SK-N-MC (cell line): ENCODE results near the gene SVOPL.
"Not testable (repeated sequence)": the region's sequence is repeated elsewhere in the genome, so short reads cannot be mapped to it uniquely, and the experiment has no call there.

Experiments used
- DNase-seq: peaks from one replicate; pipeline ENCODE4 v3.0.0-alpha.2; 2011; ENCODE audit warnings: low read depth, low spot score
- H3K27ac ChIP-seq: fragments of 200-600 bp; sonication (generic); 2 replicates; pipeline ENCODE4 v1.5.1; 2016; ENCODE audit warnings: mixed run types
- H3K36me3 ChIP-seq: fragments of 200-600 bp; sonication (generic); 2 replicates; pipeline ENCODE4 v1.6.1; 2017; ENCODE audit warnings: antibody characterized with exemption, low read length, mixed read lengths; ENCODE audit not compliant: insufficient read depth
- H3K4me3 ChIP-seq: fragments of 200-600 bp; sonication (generic); 2 replicates; pipeline ENCODE4 v1.5.1; 2016
- H3K9ac ChIP-seq: fragments of 200-600 bp; sonication (generic); 2 replicates; pipeline ENCODE4 v1.8.0; 2017; ENCODE audit warnings: mixed run types, mixed read lengths; ENCODE audit not compliant: insufficient read length
- H3K9me3 ChIP-seq: fragments of 200-600 bp; sonication (generic); 2 replicates; pipeline ENCODE4 v1.6.1; 2017; ENCODE audit warnings: low read depth, mild to moderate bottlenecking, antibody characterized with exemption, low read length, moderate library complexity, mixed read lengths
- EZH2 ChIP-seq: fragments of 200-600 bp; sonication (generic); IDR thresholded peaks from one replicate; pipeline ENCODE4 v1.6.1; 2017; ENCODE audit warnings: antibody characterized with exemption
- FOXP2 ChIP-seq: optimal IDR thresholded peaks from 2 replicates; pipeline ENCODE3; 2011; ENCODE audit warnings: mild to moderate bottlenecking, moderate library complexity; ENCODE audit not compliant: insufficient read depth; ENCODE audit errors: extremely low read length, control extremely low read depth
- POLR2AphosphoS5 ChIP-seq: IDR thresholded peaks from 2 replicates; pipeline ENCODE4 v1.6.1; 2012; ENCODE audit warnings: mild to moderate bottlenecking, low read depth, low read length, borderline replicate concordance

SVOPL gene

DNA sequence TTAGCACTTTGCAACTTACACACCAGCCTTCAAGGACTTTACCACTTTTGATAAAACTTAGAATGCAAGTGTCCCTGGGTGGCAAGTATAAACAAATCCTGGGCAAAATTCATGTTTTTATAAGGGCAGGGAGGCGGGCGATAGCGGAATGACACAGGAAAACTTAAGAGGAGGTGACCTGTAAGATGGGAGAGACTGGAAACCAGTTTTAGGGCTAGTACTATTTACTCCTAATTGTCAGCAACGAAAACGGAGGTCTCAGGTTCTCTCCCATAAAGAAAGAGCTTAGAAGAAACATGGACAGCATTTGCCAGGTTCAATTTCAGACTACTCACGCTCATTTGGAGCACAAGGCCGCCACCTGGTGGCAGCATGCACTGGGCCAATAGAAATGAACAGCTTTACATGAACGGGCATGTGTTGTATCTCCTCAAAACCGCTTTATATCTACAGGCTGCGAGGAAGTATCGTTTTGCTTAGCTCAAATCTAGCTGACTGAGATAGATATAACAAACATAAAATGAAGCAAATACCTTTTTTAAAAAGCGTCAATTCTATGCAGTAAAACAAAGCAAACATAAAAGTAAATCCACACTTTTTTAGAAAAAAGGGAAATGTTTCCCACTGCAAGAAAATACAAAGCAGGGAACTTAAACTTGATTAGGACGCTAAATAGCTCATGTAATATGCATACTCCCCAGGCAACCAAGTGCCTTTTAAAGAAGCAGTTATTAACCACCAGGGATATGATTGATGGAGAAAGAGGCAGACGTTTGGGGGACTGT is 37.6 kb upstream of the SVOPL start:
- Histone ChIP-seq H3K9me3 (no peaks in the 10 kb centered on the region), H3K4me3 (no peak overlapping the region), H3K27ac (no peak overlapping the region), H3K36me3 (no peaks in the 10 kb centered on the region), H3K9ac (no peak overlapping the region)
- DNase-seq = peak; percentile 61
- TF ChIP-seq POLR2AphosphoS5 = no peak
- no peak for TF ChIP-seq FOXP2
- no peak for TF ChIP-seq EZH2

DNA sequence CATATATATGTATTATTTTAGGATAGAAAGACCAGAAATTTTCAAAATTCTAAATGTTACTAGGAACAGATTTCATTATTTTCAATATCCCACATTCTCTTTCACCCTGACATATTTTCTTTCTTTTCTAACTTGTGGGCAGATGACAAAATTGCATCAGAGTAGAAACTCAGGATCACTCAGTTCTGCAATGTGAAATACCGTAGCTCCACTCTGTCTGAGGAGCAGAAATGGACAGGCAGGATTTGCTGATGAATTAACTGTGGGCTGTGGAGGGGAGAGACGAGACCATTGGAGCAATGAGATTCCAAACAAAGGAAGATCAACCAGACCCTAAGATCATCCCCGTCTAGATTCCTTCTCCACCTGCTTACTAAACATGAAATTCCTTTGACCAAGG is 37.0 kb upstream of the SVOPL start:
- no peak overlapping the region for H3K9ac ChIP-seq
- H3K36me3 ChIP-seq = no peaks in the 10 kb centered on the region
- TF ChIP-seq POLR2AphosphoS5 = no peak
- no peak for TF ChIP-seq FOXP2
- no peak for TF ChIP-seq EZH2
- H3K4me3 ChIP-seq = no peak overlapping the region
- H3K9me3 ChIP-seq = no peaks in the 10 kb centered on the region
- DNase-seq = no peak
- H3K27ac ChIP-seq = no peak overlapping the region

DNA sequence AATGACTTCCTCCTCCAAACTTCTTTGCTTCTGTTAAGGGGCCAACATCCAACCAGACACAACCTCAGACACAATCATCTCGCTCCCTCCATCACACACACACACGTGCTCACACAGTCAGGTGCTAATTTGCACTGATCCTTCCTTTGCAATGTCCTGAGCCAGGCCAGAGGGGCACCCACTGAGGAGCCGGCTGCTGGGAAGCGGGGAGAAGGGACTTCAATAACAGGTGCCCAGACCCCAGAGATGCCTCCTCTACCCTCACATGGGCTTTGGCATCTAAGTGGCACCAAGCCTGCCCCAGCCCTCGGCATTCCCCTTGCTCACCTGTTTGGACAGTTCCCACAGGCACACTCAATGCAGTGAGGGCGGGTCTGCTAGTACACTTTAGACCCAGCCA is 34.2 kb upstream of the SVOPL start:
- Histone ChIP-seq H3K27ac (no peak overlapping the region), H3K36me3 (no peaks in the 10 kb centered on the region), H3K4me3 (no peak overlapping the region), H3K9me3 (no peaks in the 10 kb centered on the region), H3K9ac (no peak overlapping the region)
- no peak for DNase-seq
- TF ChIP-seq EZH2 = no peak
- no peak for TF ChIP-seq FOXP2
- TF ChIP-seq POLR2AphosphoS5 = no peak

DNA sequence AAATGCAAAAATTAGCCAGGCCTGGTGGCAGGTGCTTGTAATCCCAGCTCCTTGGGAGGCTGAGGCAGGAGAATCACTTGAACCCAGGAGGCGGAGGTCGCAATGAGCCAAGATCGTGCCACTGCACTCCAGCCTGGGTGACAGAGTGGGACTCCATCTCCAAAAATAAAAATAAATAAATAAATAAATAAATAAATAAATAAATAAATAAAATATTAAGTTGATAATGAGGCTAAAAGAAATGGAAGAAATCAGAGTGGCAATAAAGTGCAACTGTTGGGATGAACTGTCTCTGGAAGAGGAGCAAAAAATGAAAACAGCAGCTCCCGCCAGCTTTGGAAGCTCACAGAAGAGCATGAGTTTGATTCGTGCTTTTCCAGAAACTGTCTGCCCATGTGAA is 30.6 kb upstream of the SVOPL start:
- H3K9me3 ChIP-seq, H3K27ac ChIP-seq, H3K4me3 ChIP-seq, H3K36me3 ChIP-seq, DNase-seq, H3K9ac ChIP-seq: not testable (repeated sequence)

DNA sequence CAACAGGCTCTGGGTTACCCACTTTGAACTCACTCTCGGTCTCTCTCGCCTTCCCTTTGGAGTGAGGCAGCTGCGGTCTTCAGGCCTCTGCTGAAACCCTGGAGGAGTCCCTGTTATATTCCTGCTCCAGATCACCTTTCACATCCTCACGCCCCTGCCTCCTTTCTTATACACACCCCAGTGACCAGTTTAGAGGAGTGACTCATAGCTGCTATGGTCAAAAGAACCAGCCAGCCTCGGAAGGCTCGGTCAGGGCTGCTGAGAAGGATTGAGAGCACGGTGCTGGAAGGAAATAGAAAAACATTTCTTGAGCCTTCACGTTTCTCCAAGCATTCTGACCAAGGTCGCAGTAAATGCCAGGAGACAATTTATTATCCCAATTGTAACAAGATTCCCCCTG is 28.3 kb upstream of the SVOPL start:
- no peak overlapping the region for H3K9ac ChIP-seq
- H3K9me3 ChIP-seq = no peaks in the 10 kb centered on the region
- no peaks in the 10 kb centered on the region for H3K36me3 ChIP-seq
- no peak overlapping the region for H3K27ac ChIP-seq
- DNase-seq = no peak
- no peak overlapping the region for H3K4me3 ChIP-seq
- TF ChIP-seq FOXP2 (no peak), POLR2AphosphoS5 (no peak), EZH2 (no peak)

DNA sequence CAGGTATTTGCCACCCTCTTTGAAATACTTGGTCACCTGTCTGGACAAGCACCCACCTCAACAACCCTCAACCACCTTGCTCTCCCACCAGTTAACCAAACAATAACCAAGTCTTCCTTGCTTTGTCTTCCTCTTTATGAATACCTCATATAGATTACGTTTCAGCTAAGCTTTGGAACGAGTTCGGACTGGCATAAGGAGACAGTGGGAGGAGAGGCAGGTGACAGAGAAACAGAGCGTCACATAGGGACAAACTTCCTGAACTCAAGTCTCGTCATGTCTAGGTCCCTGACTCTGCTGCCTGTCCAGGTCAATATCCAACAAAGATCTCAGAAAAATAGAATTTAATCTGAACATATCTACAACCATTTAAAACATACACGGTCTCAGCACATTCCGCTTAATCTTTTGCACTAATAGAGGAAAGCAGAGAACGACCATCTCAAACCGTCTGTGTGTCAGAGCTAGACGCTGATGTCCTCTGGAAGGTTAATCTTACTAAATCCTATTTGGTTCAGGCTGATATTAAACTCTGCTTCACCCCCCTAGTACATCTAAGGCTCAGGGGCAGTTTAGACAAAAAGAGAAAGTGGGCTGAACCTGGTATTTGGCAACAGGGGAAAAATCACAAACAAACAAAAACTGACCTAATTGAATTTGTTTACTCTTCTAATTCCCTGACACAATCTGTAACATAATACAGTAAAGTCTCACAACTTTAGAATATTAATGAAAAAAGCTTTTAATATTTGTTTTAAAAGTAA is 26.4 kb upstream of the SVOPL start:
- Histone ChIP-seq H3K9ac (no peak overlapping the region), H3K9me3 (no peaks in the 10 kb centered on the region), H3K36me3 (no peaks in the 10 kb centered on the region), H3K4me3 (no peak overlapping the region), H3K27ac (no peak overlapping the region)
- TF ChIP-seq POLR2AphosphoS5 (no peak), EZH2 (no peak), FOXP2 (no peak)
- DNase-seq = no peak

DNA sequence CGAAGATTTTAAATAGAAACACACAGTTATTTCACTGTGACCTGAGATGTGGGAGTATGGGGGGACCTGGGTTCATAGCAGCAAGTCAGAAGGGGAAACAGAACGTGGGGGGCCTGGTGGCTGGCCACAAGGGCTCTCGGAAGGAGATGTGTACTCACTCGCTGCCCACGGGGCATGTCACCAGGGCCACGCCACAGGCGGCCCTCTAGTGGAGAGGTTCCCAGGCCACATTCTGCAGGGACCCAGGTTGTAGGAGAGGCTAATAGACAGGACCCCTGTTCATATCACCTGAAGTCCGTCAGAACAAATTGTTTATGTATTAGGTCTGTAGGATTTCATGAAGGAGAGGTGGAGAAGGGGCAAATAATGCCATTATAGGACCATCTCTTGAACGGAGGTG is 25.1 kb upstream of the SVOPL start:
- DNase-seq = no peak
- Histone ChIP-seq H3K4me3 (no peak overlapping the region), H3K9me3 (no peaks in the 10 kb centered on the region), H3K27ac (no peak overlapping the region), H3K9ac (no peak overlapping the region), H3K36me3 (no peaks in the 10 kb centered on the region)
- TF ChIP-seq FOXP2 (no peak), EZH2 (no peak)

DNA sequence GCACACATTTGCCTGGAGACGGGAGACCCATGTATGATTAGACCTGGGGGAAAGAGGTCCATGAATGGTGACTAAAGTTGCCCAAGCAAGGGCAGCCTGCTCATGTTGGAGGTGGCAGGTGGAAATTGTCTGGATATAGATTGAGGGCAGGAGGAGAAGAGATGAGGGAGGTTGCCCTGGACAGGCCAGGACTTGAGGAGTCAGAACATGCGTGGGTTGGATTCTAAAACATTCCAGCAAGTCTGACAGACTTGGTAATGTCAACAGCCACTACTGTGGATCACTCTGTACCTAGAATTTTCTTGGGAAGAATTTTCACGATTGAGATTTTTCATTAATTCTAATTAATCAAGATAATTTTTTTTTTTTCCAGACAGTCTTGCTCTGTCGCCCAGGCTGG is 19.1 kb upstream of the SVOPL start:
- Histone ChIP-seq H3K9ac (no peak overlapping the region), H3K4me3 (no peak overlapping the region), H3K27ac (no peak overlapping the region), H3K9me3 (no peaks in the 10 kb centered on the region), H3K36me3 (no peaks in the 10 kb centered on the region)
- no peak for DNase-seq
- TF ChIP-seq FOXP2 (no peak), POLR2AphosphoS5 (no peak), EZH2 (no peak)

DNA sequence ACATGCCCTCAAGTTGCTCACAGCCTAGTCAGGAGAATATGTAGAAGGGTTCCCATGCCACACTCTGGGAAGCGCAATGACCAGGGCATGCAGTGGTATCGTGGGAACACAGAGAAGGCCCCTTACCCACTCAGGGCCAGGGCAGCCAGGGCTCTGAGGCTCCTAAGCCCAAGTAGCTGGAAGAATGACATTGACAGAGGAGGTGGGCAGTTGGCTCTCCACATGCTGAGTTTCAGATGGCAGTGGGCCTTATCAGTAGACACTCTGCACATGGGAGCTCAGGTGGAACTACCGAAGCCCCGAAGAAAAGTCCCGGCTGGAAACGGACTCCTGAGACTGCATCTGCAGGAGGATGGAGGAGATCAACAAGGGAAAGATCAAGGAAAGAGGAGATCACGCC is 15.7 kb upstream of the SVOPL start:
- Histone ChIP-seq H3K36me3 (no peaks in the 10 kb centered on the region), H3K9ac (no peak overlapping the region), H3K9me3 (no peaks in the 10 kb centered on the region), H3K27ac (no peak overlapping the region), H3K4me3 (no peak overlapping the region)
- TF ChIP-seq FOXP2 = no peak
- no peak for TF ChIP-seq POLR2AphosphoS5
- DNase-seq = no peak
